Stimulated activated CD8-positive, alpha-beta memory T cell treated with anti-CD3 and anti-CD28 coated beads, Interleukin-7, amount 100 ng/mL, for 24 hours (primary cell): ENCODE data around the gene RAB37.

ENCODE experiments used
- DNase-seq: peaks from one replicate; pipeline ENCODE4 v3.0.0-alpha.2; 2020; ENCODE audit warnings: low read depth

RAB37 gene, protein sequence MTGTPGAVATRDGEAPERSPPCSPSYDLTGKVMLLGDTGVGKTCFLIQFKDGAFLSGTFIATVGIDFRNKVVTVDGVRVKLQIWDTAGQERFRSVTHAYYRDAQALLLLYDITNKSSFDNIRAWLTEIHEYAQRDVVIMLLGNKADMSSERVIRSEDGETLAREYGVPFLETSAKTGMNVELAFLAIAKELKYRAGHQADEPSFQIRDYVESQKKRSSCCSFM

DNA sequence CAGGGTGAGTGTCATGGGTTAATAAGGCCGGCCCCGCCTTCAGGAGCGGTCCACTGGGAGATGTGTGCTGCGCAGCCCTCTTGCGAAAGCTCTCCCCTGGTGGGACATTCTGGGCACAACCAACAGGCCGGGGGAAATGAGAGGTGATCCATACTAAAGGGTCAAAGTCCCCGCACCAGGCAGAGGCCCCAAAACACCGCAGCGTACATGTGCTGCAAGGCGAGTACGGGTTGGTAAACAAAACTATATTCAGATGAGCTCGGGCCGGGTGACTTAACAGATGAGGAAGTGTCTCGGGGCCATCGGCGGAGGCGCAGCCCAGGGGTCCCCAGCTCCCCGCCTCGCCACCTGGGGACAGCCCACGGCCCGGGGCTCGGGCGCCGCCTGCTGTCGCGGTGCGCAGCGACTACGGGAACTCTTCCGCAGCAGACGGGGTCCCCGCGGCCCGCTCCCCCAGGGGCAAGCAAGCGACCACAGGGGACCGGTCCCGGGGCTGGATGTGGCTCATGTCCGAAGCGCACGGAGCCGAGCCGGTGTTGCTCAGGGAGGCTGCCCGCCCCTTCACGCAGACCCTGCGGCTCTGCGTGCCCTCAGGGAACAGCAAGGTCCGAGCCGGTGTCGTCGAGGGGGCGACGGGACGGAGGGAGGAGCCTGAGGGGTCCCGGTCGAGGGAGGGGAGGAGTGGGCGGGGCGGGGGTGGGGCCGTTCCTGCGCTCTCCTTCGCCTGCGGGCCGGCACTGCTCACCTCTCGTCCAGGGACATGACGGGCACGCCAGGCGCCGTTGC lies at the start of gene RAB37:
Gene RAB37 (plus strand): TSS at position 744 of the 786 bp plus-strand sequence. CDS start 17 bp downstream, at position 761.
- DNase-seq, result no peak

DNA sequence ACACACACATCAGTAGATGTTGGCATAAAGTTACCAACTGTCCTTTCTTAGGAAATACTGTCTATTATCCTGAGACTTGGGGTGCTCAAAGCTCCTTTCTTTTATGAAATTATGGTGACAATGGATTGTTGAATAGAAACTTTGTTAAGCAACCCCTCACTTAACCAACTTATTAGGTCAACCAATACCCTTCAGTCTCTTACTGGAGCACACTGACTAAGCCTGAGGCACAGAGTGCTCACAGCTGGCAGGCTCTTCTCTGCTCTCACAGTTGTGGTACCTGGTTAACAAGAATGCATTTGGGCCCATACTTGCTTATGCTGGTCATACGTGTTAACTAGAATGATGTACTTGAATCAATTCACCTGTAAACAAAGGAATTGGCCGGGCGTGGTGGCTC lies 49.2 kb upstream of the RAB37 start:
- no peak for DNase-seq

DNA sequence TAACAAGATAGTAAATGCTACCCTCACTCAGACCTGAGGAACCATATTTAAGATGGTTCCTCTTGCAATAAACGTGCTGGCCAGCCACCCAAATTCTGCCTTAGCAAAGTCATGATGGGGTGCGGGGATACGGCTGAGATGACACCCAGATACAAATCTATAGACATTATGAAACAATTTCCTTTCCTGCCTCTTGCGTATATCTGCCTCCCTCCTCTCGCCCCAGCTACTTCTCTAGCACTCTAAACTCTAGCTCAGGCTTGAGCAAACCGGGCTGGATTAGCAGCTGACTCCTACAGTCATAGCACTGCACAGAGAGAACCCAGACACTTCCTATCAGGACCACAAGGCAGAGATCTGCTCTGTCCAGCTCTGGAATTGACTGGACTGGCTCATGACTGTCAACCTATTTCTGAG lies 46.6 kb upstream of the RAB37 start:
- DNase-seq, result no peak

DNA sequence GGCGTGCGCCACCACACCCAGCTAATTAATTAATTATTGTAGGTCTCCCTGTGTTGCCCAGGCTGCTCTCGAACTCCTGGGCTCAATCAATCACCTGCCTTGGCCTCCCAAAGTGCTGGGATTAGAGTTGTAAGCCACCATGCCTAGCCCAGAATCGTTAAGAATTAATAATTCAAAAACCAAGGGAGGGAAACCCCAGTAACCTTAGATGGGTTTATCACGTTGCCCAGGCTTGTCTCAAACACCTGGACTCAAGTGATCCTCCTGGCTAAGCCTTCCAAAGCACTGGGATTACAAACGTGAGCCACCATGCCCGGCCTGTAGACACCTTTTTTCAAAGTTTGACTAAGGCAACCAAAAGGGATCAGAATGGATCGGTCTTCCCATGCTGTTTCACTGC lies 45.9 kb upstream of the RAB37 start:
- DNase-seq, result no peak

DNA sequence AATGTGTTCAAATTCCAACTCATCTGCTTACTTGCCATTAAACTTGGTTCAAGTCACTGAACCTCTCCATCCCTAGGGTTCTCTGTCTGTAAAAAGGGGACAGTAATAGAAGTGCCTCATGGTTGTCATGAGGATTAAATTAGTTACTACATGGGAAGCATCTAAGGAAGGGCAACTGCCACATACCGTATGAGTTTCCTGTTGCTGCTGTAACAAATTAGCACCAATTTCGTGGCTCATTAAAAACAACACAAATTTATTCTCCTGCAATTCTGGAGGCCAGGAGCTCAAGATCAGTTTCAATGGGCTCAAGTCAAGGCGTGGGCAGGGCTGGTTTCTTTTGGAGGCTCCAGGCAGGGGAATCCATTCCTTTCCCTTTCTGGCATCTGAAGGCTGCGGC lies 43.0 kb upstream of the RAB37 start:
- no peak for DNase-seq

DNA sequence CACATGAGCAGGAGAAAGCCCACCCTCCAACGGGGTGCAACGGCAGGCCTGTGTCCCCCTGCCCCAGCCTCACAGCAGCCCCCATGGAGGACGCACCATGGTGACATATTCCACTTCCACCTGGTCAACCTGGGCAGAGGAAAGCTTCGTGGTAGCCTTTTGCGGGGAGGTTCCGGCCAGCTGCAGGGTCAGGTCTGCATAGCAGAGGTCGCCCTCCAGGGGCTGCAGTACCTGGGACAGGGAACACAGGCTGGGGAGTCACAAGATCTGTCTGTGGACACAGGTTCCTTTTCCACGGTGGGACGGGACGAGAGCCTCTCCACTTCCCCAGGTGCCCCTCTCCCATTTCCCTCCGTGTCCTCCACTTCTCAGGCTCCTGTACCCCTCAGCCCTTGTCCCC lies 41.4 kb upstream of the RAB37 start:
- DNase-seq, result no peak

DNA sequence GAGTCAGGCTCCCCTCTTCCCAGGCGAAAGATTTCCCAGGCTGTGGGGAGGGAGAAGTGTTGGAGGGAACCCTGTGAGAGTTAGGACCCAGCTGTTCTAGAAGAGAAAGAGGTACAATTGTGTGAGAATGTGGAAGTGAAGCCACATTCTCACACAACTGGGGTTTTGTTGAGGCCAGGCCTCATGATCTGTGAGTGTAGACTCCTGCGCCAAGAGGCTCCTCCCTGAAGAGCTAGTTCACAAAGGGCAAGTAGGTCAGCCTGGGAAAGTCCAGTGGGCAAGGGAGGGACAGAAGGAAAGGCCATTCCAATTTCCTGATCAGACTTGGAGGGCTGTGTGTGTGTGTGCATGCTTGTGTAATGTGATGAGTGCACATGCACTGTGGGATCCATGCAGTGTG lies 39.5 kb upstream of the RAB37 start:
- no peak for DNase-seq

DNA sequence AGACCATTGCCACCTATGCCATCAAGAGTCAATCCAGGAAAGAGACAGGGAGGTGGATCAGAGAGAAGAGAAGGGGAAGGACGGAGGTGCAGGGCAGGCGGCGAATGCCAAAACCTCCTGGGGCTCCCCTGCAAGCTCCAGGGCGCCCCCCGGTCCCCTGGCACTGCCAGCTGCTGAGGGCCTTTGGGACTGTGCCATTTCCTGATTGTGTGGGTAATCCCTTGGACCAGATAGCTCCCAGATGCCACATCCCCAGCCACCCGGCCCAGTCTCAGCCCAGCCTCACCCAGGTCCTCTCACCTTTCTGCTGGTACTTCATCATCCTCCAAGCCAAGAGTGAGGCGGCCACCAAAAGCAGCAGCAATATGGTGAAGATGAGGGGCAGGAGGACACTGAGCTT lies 39.0 kb upstream of the RAB37 start:
- DNase-seq, result no peak

DNA sequence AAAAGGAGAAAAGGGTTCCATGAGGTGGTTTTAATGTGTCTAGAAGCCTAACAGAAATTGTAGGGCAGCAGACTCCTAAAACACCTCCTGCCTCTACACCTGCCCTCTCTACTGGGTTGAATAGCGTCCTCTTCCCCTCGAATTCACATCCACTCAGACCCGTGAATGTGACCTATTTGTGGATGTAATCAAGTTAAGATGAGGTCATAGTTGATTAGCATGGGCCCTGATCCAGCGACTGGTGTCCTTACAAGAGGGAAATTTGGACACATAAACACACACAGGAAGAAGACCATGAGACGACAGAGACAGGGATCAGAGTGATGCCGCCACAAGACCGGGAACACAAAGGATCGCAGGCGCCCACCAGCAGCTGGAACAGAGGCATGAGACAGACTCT lies 37.8 kb upstream of the RAB37 start:
- no peak for DNase-seq

DNA sequence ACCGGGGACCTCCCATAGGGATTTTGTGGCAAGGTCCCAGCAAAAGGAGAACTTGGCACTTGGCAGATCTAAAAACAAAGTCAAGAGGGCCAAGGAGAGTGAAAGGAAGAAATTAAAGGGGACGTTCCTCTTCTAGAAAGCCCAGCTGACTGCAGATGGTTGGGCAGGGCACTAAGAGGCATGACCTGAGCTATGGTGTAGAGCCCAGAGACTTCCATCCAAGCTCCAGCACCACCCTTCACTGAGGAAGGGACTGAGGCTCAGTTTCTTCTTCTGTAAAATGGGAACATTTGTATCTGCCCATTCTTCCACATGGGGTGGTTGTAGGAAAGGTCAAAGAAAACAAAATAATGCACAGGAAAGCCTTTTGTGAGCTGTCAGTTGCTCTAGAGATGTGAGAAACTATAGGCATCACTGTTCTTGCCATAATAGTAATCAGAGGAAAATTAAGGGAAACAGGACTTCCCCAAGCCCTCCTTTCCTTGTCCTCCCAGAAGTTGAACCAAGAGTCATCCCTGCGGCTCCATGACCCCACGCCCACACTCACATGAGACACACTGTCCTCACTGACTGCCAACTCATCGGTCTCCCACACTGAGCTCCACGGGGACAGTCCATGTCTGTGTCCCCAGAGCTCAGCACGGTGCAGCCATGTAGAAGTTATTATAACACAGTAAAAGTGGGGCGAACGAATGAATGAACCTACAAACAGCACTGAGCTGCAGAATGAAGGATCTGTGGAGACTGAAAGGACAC lies 34.8 kb upstream of the RAB37 start:
- no peak for DNase-seq

DNA sequence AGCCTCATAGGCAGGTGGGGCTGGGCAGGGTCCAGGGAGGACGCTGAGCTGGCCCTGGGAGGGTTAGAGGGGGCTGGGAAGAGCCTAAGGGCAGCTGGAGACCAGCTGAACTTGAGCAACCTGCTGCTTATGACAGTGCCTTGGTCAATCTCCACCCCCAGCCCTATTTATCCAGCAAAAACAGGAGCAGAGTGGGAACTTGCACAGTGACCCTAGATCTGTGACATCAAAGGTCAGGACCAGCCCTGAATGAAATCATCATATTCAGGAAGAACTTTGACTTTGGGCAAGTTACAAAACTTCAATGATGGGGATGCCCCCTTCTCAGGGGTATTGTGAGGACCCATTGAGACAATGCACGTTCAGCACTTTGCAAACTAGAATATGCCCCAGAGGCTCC lies 33.7 kb upstream of the RAB37 start:
- DNase-seq, result no peak

DNA sequence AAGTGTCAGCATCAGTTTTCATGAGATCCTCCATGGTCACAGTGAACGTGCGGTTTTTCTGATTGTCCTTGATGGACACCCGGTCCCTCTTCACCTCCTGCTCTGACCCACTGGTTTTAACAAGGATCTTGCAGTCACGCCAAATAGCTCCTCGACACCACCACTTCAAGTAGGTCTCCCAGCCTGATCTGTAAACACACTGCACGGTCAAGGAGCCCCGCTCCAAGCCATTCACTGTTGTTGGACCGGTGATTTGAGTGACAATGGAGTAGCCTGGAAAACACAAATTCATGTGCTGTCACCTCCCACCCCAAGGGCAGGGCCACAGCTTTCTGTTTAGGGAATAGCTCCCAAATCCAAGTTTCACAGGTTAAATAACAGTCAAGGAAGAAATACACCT lies 32.5 kb upstream of the RAB37 start:
- DNase-seq, result no peak

DNA sequence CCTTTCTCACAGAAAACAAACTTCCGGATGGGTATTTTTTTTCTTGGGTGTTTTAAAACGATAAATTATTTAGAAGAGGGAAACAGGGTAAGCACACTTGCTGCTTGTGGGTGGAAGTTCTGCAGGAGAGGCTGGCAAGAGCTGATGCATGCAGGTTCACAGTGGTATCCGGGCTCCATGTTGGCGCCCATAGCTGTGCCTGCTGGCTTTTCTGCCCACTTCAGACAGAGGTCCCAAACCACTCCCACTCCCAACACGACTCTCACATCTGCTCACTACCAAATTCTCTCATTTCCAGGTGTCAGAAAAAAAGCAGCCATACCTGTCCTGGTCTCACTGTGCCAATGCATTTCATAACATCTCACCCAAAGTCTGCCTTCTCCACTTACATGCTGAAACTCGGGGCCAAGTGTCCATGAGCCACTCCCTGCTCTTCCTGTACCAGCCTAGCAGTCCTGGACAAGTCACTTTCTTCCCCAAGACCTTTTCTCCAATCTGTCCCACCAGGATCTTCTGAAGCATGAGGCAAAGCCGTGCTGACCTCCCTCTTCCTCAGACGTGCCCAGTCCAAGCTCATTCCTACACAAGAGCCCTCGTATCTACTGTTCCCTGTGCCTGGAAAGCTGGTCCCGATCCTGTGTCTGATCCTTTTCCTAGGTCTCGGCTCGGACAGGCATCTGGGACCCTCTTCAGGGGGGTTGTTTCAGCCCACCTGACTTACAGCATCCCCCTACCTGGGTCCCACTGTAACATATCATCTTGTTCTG lies 25.8 kb upstream of the RAB37 start:
- DNase-seq, result no peak

DNA sequence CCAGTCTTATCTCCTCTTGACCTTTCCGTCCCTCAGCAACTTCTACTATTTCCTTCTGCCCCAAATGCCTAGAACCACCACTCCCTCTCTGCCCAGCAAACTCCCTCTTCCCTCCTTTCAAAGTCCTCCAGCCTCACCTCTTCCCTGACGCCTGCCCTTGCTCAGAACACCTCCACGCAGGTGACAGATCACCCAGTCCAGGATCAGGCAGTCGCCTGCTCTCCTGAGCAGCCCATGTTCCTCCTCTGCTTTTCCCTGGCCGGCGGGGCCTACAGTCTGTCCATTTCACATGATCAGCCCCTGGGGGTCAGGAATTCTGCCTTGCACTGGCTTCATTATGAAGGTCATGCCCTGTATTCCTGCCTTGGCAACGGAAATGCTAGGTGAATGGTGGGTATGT lies 24.8 kb upstream of the RAB37 start:
- no peak for DNase-seq

DNA sequence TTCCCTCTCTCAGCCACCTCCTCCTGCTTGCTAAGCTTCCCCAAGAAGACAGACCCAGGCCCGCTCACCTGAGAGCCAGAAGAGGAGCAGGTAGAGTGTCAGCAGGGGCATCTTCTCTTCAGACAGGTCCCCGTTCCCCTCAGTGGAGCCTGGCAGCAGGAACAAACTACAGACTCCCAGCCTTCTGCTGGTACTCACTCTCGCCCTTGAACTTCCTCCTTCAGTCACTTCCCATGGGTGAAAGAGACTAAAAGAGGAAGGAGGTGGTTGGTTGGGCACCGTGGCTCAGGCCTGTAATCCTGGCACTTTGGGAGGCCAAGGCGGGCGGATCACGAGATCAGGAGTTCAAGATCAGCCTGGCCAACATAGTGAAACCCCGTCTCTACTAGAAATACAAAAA lies 24.3 kb upstream of the RAB37 start, which contains the start of gene CD300LF:
Gene CD300LF (minus strand): TSS at position 168 of the 400 bp plus-strand sequence. CDS start 57 bp downstream, at position 111.
- no peak for DNase-seq

DNA sequence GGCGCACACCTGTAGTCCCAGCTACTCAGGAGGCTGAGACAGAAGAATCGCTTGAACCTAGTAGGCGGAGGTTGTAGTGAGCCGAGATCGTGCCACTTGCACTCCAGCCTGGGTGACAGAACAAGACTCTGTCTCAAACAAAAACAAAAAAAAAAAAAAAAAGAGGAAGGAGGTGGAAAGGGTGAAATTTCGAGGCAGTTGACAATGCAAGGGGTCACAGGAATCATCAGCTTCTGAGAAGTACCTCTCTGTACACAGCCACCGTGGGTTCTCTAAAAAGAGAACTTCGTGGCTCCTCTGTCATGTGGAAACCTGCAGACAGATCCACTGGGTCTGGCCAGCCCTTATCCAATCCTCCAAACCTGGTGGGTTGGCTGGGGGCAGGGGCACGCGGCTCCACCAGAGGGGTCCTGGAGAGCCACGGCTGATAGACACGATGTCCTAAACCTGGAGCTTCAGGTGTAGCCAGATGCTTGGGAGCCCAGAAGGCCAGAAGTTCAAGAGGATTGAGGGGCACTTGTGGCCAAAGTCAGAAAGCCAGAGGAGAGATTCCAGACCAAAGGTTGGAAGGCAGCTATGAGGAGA lies 23.8 kb upstream of the RAB37 start:
- DNase-seq, result no peak

DNA sequence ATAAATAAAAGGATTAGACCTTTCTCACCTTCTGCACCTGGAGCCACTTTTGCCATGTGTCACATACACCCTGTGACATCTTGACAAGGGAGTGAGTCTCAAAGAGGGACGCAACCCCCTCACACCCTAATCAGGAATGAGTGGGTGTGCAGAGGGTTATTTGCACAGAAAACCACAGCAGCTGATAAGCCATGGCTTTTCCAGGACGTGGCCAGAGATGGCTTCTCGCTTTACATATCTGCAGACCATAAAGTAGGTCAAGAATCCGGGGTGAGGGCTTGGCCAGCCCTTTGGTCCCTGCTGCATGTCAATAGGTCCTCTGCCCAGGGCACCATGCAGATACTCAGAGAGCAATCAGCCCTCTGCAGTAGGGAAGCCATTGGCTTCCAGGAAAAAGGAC lies 21.9 kb upstream of the RAB37 start:
- no peak for DNase-seq

DNA sequence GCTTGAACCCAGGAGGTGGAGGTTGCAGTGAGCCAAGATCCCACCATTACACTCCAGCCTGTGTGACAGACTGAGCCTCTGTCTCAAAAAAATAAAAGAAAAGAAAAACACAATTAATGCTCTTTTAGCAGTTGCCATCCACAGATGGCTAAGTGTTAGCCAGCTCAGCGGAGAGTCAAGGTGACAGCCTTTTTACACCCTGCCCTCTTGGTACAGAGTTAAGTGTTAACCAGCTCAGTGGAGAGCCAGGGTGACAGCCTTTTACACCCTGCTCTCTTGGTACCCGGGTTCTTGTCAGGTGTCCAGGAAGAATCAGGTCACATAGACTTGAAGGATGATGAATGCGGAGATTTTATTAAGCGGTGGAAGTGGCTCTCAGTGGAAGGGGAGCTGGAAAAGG lies 16.6 kb upstream of the RAB37 start:
- no peak for DNase-seq

DNA sequence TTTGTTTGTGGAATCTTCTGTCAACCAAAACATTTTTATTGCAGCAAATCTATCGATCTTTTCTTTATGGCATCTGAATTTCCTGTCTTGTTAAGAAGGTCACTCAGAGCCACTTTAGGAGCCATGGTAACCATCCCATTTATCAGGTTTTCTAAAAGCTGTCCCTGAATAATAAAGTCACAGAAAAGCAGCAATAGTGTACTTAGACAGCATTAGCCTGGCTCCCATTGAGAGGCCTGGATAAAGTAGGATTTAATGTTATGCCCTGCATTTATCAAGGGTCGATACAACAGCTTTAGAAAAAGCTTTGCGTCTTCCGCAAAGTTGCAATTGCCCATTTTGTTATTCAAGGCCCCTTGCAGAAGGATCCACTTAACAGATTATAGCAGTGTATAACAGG lies 14.3 kb upstream of the RAB37 start:
- DNase-seq, result no peak

DNA sequence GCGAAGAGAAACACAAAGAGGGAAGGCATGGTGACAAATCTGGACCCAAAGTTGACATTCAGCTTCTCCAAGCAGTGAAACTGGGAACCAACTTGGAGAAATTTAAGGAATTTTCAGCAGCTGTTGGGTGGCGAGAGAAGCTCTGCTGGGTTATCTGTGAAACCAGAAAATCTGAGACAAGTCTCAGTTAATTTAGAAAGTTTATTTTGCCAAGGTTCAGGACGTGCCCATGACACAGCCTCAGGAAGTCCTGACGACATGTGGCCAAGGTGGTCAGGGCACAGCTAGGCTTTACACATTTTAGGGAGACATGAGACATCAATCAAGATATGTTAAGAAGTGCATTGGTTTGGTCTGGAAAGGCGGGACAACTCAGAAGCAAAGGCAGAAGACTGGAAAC lies 13.2 kb upstream of the RAB37 start:
- DNase-seq, result no peak

DNA sequence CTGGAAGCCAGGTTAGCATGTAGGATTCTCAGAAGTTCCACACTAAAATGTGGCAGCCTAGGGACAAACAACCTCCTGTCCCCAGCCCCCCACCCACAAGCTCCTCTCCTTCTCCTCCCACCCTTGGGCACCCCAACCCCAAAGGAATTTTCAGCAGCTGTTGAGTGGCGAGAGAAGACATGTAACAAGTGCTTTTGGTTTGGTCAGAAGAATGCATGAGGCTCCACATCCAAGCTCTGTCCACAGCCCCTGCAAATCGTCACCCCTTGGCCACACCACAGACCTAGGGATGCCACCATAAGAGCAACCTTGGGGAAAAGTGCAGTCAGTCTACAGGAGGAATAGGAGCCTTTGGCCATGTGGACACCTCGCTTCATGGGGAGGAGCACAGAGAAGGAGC lies 11.9 kb upstream of the RAB37 start:
- no peak for DNase-seq
